Astrocyte (in vitro differentiated cells and primary cell): Measurements from ENCODE around the gene PELI2. TPM values are rescaled to one million over a fixed set of nuclear protein-coding genes. Genes with fewer than 3 reads are reported as not detected.

ENCODE experiments used
- DNase-seq: peaks from one replicate; pipeline ENCODE4 v3.0.0-alpha.2; 2010; ENCODE audit warnings: low read depth
- FAIRE-seq: peaks from 2 replicates; lab custom pipeline; 2011; peaks lifted over from hg19 to GRCh38; lab: Jason Lieb, UNC
- H2AFZ ChIP-seq: 2 replicates; pipeline ENCODE4 v1.6.0; 2012; ENCODE audit warnings: low read depth, low read length, inconsistent platforms
- H3K27ac ChIP-seq: 2 replicates; pipeline ENCODE4 v1.5.1; 2011; ENCODE audit warnings: low read depth, low read length, inconsistent platforms
- H3K27me3 ChIP-seq: 2 replicates; pipeline ENCODE4 v1.6.0; 2011; ENCODE audit warnings: low read length, inconsistent platforms; ENCODE audit not compliant: insufficient read depth
- H3K36me3 ChIP-seq: 2 replicates; pipeline ENCODE4 v1.5.1; 2011; ENCODE audit warnings: low read length, inconsistent platforms; ENCODE audit not compliant: insufficient read depth
- H3K4me1 ChIP-seq: 2 replicates; pipeline ENCODE4 v1.5.1; 2011; ENCODE audit warnings: low read length, inconsistent platforms; ENCODE audit not compliant: insufficient read depth
- H3K4me2 ChIP-seq: 2 replicates; pipeline ENCODE4 v1.6.0; 2012; ENCODE audit warnings: low read length, inconsistent platforms
- H3K4me3 ChIP-seq: 2 replicates; pipeline ENCODE4 v1.5.1; 2011; ENCODE audit warnings: low read depth, mild to moderate bottlenecking, low read length, inconsistent platforms; ENCODE audit not compliant: insufficient read depth
- H3K79me2 ChIP-seq: 2 replicates; pipeline ENCODE4 v1.6.0; 2012; ENCODE audit warnings: mild to moderate bottlenecking, low read length, inconsistent platforms; ENCODE audit not compliant: insufficient read depth
- H3K9ac ChIP-seq: 2 replicates; pipeline ENCODE4 v1.6.0; 2012; ENCODE audit warnings: mild to moderate bottlenecking, low read length, inconsistent platforms
- H3K9me3 ChIP-seq: 2 replicates; pipeline ENCODE4 v1.5.1; 2012; ENCODE audit warnings: low read depth, mild to moderate bottlenecking, low read length, inconsistent platforms; ENCODE audit not compliant: insufficient read depth
- H4K20me1 ChIP-seq: 2 replicates; pipeline ENCODE4 v1.6.0; 2012; ENCODE audit warnings: low read length, inconsistent platforms; ENCODE audit not compliant: insufficient read depth
- H3K27ac Mint-ChIP-seq: one replicate; pipeline ENCODE4 v1.8.0; 2021; ENCODE audit warnings: mild to moderate bottlenecking, mixed read lengths; ENCODE audit not compliant: unreplicated experiment
- H3K27me3 Mint-ChIP-seq: one replicate; pipeline ENCODE4 v1.8.0; 2021; ENCODE audit warnings: low read depth, mixed read lengths; ENCODE audit not compliant: unreplicated experiment
- H3K36me3 Mint-ChIP-seq: one replicate; pipeline ENCODE4 v1.8.0; 2021; ENCODE audit warnings: low read depth, mixed read lengths; ENCODE audit not compliant: unreplicated experiment
- H3K4me1 Mint-ChIP-seq: one replicate; pipeline ENCODE4 v1.8.0; 2021; ENCODE audit warnings: low read depth, mixed read lengths; ENCODE audit not compliant: unreplicated experiment
- H3K4me3 Mint-ChIP-seq: one replicate; pipeline ENCODE4 v1.8.0; 2021; ENCODE audit warnings: mild to moderate bottlenecking, moderate library complexity, mixed read lengths; ENCODE audit not compliant: unreplicated experiment
- H3K9me3 Mint-ChIP-seq: one replicate; pipeline ENCODE4 v1.8.0; 2021; ENCODE audit warnings: mild to moderate bottlenecking, mixed read lengths; ENCODE audit not compliant: unreplicated experiment
- EZH2 ChIP-seq: IDR thresholded peaks from 2 replicates; pipeline ENCODE4 v1.6.1; 2012; ENCODE audit warnings: mild to moderate bottlenecking, low read length, inconsistent platforms; ENCODE audit not compliant: insufficient read depth
- total RNA-seq: library from RNA; stranded (reverse); gene quantifications from 2 replicates; pipeline ENCODE4 v1.2.1, GENCODE V29; 2021
- TF ChIP-seq, protein P1 (sequence below): IDR thresholded peaks from 2 replicates; pipeline ENCODE4 v1.5.1; 2011; ENCODE audit warnings: low read depth, mild to moderate bottlenecking, inconsistent platforms, low read length, moderate library complexity; ENCODE audit not compliant: insufficient read depth

PELI2 gene
- total RNA-seq, 1 donor from 2014 or later: 5.3 TPM

GRCh38 chr14:56318393-56319115, 200.3 kb downstream of the PELI2 start:
- no peak overlapping the region for H3K4me3 Mint-ChIP-seq
- H3K4me1 ChIP-seq: no peaks in the 10 kb centered on the region
- no peaks in the 10 kb centered on the region for H3K36me3 ChIP-seq
- H3K27me3 ChIP-seq: no peaks in the 10 kb centered on the region
- H3K9me3 ChIP-seq: no peaks in the 10 kb centered on the region
- H3K4me1 Mint-ChIP-seq: peaks cover 9% of the 10 kb centered on the region
- H2AFZ ChIP-seq: no peak overlapping the region
- H3K9me3 Mint-ChIP-seq: peaks cover 8% of the 10 kb centered on the region
- no peak for FAIRE-seq
- H3K27ac Mint-ChIP-seq: no peak overlapping the region
- no peaks in the 10 kb centered on the region for H4K20me1 ChIP-seq
- no peak overlapping the region for H3K27ac ChIP-seq
- H3K27me3 Mint-ChIP-seq: no peaks in the 10 kb centered on the region
- TF ChIP-seq EZH2: no peak
- TF ChIP-seq, protein P1, sequence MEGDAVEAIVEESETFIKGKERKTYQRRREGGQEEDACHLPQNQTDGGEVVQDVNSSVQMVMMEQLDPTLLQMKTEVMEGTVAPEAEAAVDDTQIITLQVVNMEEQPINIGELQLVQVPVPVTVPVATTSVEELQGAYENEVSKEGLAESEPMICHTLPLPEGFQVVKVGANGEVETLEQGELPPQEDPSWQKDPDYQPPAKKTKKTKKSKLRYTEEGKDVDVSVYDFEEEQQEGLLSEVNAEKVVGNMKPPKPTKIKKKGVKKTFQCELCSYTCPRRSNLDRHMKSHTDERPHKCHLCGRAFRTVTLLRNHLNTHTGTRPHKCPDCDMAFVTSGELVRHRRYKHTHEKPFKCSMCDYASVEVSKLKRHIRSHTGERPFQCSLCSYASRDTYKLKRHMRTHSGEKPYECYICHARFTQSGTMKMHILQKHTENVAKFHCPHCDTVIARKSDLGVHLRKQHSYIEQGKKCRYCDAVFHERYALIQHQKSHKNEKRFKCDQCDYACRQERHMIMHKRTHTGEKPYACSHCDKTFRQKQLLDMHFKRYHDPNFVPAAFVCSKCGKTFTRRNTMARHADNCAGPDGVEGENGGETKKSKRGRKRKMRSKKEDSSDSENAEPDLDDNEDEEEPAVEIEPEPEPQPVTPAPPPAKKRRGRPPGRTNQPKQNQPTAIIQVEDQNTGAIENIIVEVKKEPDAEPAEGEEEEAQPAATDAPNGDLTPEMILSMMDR: no peak
- peaks cover 2% of the 10 kb centered on the region for H3K36me3 Mint-ChIP-seq
- no peak overlapping the region for H3K9ac ChIP-seq
- DNase-seq: no peak
- no peak overlapping the region for H3K4me3 ChIP-seq
- no peak overlapping the region for H3K4me2 ChIP-seq
- no peaks in the 10 kb centered on the region for H3K79me2 ChIP-seq

GRCh38 chr14:56321861-56322260, 203.7 kb downstream of the PELI2 start:
- Histone ChIP-seq H3K27ac (no peak overlapping the region), H4K20me1 (no peaks in the 10 kb centered on the region), H3K27me3 (no peaks in the 10 kb centered on the region), H3K4me2 (no peak overlapping the region), H3K79me2 (no peaks in the 10 kb centered on the region), H3K4me1 (peaks cover 6% of the 10 kb centered on the region), H3K36me3 (no peaks in the 10 kb centered on the region), H3K9me3 (no peaks in the 10 kb centered on the region), H3K4me3 (no peak overlapping the region), H3K9ac (no peak overlapping the region), H2AFZ (no peak overlapping the region)
- peaks cover 2% of the 10 kb centered on the region for H3K36me3 Mint-ChIP-seq
- H3K9me3 Mint-ChIP-seq: peaks cover 5% of the 10 kb centered on the region
- no peak overlapping the region for H3K4me3 Mint-ChIP-seq
- no peak for DNase-seq
- TF ChIP-seq, protein P1: no peak
- no peak for TF ChIP-seq EZH2
- no peak for FAIRE-seq
- H3K4me1 Mint-ChIP-seq: no peaks in the 10 kb centered on the region
- H3K27ac Mint-ChIP-seq: no peak overlapping the region
- no peaks in the 10 kb centered on the region for H3K27me3 Mint-ChIP-seq

DNA sequence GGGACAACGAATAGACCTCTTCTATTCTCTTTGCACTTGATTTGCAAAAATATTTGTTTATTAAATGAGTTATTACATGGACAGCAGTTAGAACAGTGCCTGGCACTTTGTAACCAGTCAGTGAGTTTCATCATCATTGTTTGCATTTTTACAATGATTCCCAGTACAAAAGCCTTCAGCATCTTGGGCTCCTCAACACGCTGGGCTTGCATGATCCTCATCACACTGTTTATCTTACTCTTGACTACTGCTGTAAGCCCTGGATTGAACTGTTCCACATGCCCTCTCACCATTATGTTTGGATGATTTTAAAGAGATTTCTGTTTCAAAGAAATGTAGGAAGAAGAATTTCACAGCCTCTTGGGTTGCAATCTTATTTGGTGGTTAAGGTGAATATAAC, 204.3 kb downstream of the PELI2 start:
- Histone ChIP-seq H3K27ac (no peak overlapping the region), H2AFZ (no peak overlapping the region), H3K36me3 (no peaks in the 10 kb centered on the region), H3K27me3 (no peaks in the 10 kb centered on the region), H3K4me3 (no peak overlapping the region), H4K20me1 (no peaks in the 10 kb centered on the region), H3K4me2 (no peak overlapping the region), H3K79me2 (no peaks in the 10 kb centered on the region), H3K9ac (no peak overlapping the region), H3K9me3 (no peaks in the 10 kb centered on the region), H3K4me1 (peaks cover 6% of the 10 kb centered on the region)
- H3K27me3 Mint-ChIP-seq: no peaks in the 10 kb centered on the region
- FAIRE-seq (no peak), DNase-seq (no peak)
- H3K27ac Mint-ChIP-seq: no peak overlapping the region
- TF ChIP-seq, protein P1: no peak
- TF ChIP-seq EZH2: no peak
- H3K4me1 Mint-ChIP-seq: no peaks in the 10 kb centered on the region
- peaks cover 5% of the 10 kb centered on the region for H3K9me3 Mint-ChIP-seq
- H3K4me3 Mint-ChIP-seq: no peak overlapping the region
- peaks cover 2% of the 10 kb centered on the region for H3K36me3 Mint-ChIP-seq
